Measurements from ENCODE around the gene SYNM. TPM values are rescaled to one million over a fixed set of nuclear protein-coding genes. Genes with fewer than 3 reads are reported as not detected.

The SYNM gene
- total RNA-seq, 1 donor from 2014 or later: 19.5 TPM

DNA sequence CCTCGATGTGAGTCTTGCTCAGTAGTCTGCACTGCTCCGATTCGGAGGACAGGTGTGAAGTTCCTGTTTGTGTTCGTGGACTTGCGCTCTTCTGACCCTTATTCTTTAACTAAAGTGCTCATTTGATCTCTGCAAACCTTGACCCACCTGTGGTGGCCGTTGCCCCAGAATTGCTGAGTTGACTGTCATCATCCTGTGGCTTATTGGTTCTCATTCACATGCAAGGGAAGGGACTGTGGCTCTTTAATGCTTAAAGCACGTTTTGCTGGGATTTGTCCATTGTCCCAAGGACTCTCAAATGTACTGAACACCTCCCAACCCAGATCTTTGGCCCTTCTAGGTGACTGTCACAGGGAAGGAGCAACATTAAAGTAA is 13.4 kb downstream of the SYNM start:
- Histone ChIP-seq H3K27me3 (no peaks in the 10 kb centered on the region), H3K4me1 (peaks cover 1% of the 10 kb centered on the region), H3K27ac (no peak overlapping the region), H3K4me3 (no peak overlapping the region), H3K9me3 (no peaks in the 10 kb centered on the region), H3K36me3 (no peaks in the 10 kb centered on the region)
- peak; percentile 26 for DNase-seq
- ATAC-seq: no peak
- TF ChIP-seq, protein P1, sequence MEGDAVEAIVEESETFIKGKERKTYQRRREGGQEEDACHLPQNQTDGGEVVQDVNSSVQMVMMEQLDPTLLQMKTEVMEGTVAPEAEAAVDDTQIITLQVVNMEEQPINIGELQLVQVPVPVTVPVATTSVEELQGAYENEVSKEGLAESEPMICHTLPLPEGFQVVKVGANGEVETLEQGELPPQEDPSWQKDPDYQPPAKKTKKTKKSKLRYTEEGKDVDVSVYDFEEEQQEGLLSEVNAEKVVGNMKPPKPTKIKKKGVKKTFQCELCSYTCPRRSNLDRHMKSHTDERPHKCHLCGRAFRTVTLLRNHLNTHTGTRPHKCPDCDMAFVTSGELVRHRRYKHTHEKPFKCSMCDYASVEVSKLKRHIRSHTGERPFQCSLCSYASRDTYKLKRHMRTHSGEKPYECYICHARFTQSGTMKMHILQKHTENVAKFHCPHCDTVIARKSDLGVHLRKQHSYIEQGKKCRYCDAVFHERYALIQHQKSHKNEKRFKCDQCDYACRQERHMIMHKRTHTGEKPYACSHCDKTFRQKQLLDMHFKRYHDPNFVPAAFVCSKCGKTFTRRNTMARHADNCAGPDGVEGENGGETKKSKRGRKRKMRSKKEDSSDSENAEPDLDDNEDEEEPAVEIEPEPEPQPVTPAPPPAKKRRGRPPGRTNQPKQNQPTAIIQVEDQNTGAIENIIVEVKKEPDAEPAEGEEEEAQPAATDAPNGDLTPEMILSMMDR (IDR thresholded peaks at IDR 0.05): no peak
- intact Hi-C loops (cut with DNase I): no loop called here

DNA sequence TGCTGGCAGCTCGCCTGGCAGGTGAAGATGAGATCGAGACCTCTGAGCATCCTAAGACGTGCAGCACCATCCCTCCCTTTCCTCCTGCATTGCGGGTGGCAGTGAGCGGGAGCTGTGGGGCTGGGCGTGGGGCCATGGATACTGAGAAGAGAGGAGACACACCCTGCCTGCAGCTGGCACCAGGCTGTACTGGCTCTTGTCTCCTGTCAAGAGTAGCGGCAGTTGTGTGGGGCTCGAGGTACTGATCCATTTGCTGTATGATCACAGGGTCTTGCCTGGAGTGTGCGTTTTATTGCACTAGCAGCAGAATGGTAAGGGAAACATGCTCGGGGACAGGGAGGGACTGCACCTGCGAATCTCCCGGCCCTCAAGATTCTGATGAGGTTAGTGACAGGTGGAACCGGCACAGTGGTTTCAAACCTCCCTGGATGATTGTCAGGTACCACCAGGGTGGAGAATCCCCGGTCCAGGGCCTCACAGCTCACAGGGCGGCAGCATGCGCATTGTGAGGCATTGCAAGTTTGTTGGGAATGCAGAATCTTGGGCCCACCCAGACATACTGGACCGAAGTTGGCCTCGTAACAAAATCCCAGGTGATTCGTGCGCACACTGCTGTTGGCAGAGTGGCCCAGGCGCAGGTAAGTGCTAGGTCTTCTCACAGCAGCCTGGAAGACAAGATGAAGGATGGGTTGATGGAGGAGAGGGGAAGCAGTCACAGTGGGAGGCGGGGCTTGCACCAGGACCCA is 14.1 kb downstream of the SYNM start:
- Histone ChIP-seq H3K27ac (no peak overlapping the region), H3K4me1 (peaks cover 8% of the 10 kb centered on the region)
- DNase-seq: peak; percentile 39

DNA sequence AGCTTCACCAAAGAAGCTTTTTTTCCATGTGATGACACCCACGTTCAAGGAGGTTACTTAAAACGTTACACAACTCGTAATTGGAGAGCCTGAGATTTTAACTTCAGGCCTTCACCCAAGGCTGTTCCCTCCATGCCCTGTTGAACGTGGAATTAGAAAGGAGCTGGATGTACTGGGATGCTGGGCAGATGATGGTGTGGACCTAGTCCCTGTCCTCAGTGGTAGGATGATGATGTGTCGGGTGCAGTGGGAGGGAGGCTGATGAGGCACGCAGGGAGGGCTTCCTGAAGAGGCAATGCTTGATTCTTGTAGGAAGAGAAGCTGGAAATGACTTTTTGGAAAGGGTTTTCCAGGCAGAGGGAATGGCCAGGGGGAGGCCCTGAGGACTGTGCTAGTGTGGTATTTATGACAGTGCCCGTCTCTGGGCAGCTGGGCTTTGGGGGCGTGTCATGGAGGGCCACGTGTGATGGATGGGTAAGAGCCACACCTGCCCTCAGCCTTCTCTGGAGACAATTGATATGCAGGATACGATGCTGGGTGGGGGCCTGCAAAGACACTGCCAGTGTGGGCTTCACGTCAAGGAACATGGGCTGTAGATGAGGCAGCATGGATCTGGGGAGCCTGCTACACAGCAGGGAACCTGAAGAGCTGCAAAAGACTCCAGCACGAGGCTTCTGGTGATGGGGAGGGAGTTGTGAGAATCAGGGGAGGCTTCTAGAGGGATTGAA is 15.3 kb downstream of the SYNM start:
- no peak overlapping the region for H3K4me3 ChIP-seq
- intact Hi-C loops (cut with DNase I): no loop called here
- TF ChIP-seq, protein P1 (IDR thresholded peaks at IDR 0.05): no peak
- DNase-seq: peak; percentile 21
- no peaks in the 10 kb centered on the region for H3K36me3 ChIP-seq
- H3K27me3 ChIP-seq: no peaks in the 10 kb centered on the region
- no peak for ATAC-seq
- H3K4me1 ChIP-seq: peaks cover 16% of the 10 kb centered on the region
- no peak overlapping the region for H3K27ac ChIP-seq
- no peaks in the 10 kb centered on the region for H3K9me3 ChIP-seq

More for the DNA sequence above, 14.1 kb downstream of the SYNM start:
- TF ChIP-seq, protein P1 (IDR thresholded peaks at IDR 0.05): no peak
- ATAC-seq: no peak
- no peak overlapping the region for H3K4me3 ChIP-seq
- no peaks in the 10 kb centered on the region for H3K9me3 ChIP-seq
- H3K36me3 ChIP-seq: no peaks in the 10 kb centered on the region
- H3K27me3 ChIP-seq: no peaks in the 10 kb centered on the region
- intact Hi-C loops (cut with DNase I): no loop called here

DNA sequence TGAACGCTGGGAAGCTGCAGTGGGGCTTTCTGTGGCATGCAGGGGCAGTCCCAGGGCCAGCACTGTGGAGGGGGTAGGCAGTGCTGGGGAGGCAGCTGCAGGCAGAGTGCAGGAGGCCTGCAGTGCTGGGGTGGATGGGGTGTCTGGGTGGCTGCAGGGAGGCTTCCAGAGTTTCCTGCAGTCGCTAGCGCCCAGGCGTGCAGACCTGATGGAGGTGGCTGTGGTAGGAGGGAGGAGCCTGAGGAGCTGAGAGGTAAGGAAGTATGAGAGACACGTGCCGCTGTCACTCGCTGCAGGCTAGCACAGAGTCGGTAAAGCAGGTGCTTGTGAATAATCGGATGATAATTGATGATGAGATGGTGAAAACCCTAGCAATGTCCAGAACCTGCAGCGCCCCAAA is 16.3 kb downstream of the SYNM start:
- intact Hi-C loops (cut with DNase I): no loop called here
- Histone ChIP-seq H3K4me3 (no peak overlapping the region), H3K36me3 (no peaks in the 10 kb centered on the region), H3K27me3 (no peaks in the 10 kb centered on the region), H3K9me3 (no peaks in the 10 kb centered on the region), H3K27ac (no peak overlapping the region), H3K4me1 (peaks cover 16% of the 10 kb centered on the region)
- ATAC-seq (no peak), DNase-seq (peak; percentile 51)
- TF ChIP-seq, protein P1 (IDR thresholded peaks at IDR 0.05): no peak

DNA sequence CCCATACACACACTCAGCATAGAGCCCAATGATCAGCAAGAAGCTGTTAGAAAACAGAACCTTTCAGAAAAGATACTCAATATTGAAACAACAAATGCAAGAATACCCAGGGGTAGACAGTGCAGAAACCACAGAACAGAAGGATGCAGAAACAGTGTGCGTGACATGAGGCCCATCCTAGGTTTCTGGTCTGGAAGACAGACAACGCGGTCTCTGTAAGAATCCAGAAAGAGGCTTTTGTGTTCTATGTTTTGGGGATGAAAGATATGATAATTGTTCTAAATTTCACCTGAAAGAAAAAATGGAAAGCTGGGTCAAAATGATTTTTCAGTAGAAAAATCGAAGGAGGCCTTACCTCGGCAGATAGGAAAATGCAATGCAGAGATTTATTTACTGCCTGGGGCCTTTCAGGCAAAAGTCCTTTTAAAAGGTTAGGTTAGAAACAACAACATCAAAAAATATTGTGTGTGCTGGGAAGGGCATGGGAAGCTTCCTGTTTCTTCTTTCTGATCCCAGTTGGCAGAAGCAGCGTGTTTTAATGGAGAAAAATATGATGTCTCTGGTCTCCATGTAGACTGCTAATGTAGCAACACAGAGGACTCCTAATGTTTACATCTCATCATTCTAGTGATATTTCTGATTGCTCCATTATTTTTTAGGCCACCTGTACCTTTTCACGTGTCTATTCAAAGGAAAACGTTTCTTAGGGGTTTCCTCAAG is 17.0 kb downstream of the SYNM start:
- Histone ChIP-seq H3K27me3 (no peaks in the 10 kb centered on the region), H3K4me3 (no peak overlapping the region), H3K36me3 (no peaks in the 10 kb centered on the region), H3K4me1 (peaks cover 16% of the 10 kb centered on the region), H3K9me3 (no peaks in the 10 kb centered on the region), H3K27ac (no peak overlapping the region)
- TF ChIP-seq, protein P1 (IDR thresholded peaks at IDR 0.05): no peak
- intact Hi-C loops (cut with DNase I): no loop called here
- ATAC-seq: no peak
- DNase-seq: no peak
